KMS-11 (cell line): Measurements from ENCODE around the gene TOLLIP.

Experiments used
- H2AFZ ChIP-seq: fragments of 200-600 bp; sonication (generic); 2 replicates; pipeline ENCODE4 v1.6.1; 2016; ENCODE audit warnings: antibody characterized with exemption, mixed run types, low read depth
- H3K27ac ChIP-seq: fragments of 200-600 bp; sonication (generic); 2 replicates; pipeline ENCODE4 v1.6.1; 2016; ENCODE audit warnings: mild to moderate bottlenecking, mixed run types
- H3K27me3 ChIP-seq: fragments of 200-600 bp; sonication (generic); 2 replicates; pipeline ENCODE4 v1.6.1; 2017; ENCODE audit warnings: mild to moderate bottlenecking, low read depth, mixed run types, moderate library complexity; ENCODE audit not compliant: insufficient read depth
- H3K36me3 ChIP-seq: fragments of 200-600 bp; sonication (generic); 2 replicates; pipeline ENCODE4 v1.6.1; 2017; ENCODE audit warnings: mild to moderate bottlenecking, mixed run types; ENCODE audit not compliant: insufficient read depth
- H3K4me1 ChIP-seq: fragments of 200-600 bp; sonication (generic); 2 replicates; pipeline ENCODE4 v1.6.1; 2016; ENCODE audit warnings: mild to moderate bottlenecking, low read depth, mixed run types; ENCODE audit not compliant: poor library complexity, severe bottlenecking
- H3K4me2 ChIP-seq: fragments of 200-600 bp; sonication (generic); 2 replicates; pipeline ENCODE4 v1.7.0; 2016; ENCODE audit warnings: mild to moderate bottlenecking, mixed run types
- H3K4me3 ChIP-seq: fragments of 200-600 bp; sonication (generic); IDR thresholded peaks from 2 replicates; pipeline ENCODE4 v1.6.1; 2017; ENCODE audit warnings: low read depth, low read length, mixed read lengths; ENCODE audit not compliant: insufficient read depth
- H3K79me2 ChIP-seq: fragments of 200-600 bp; sonication (generic); 2 replicates; pipeline ENCODE4 v1.6.1; 2016; ENCODE audit warnings: low read depth, mixed run types; ENCODE audit not compliant: insufficient read depth
- H3K9ac ChIP-seq: fragments of 200-600 bp; sonication (generic); 2 replicates; pipeline ENCODE4 v1.6.1; 2016; ENCODE audit warnings: mild to moderate bottlenecking, mixed run types
- H4K20me1 ChIP-seq: fragments of 200-600 bp; sonication (generic); 2 replicates; pipeline ENCODE4 v1.6.1; 2016; ENCODE audit warnings: mild to moderate bottlenecking, mixed run types; ENCODE audit not compliant: insufficient read depth
- TF ChIP-seq, protein P1 (sequence below): fragments of 200-600 bp; sonication (generic); conservative IDR thresholded peaks from 2 replicates; pipeline ENCODE4 v1.6.1; 2017; ENCODE audit warnings: low read depth, mild to moderate bottlenecking, antibody characterized with exemption, low read length, moderate library complexity, mixed read lengths

TOLLIP gene

DNA sequence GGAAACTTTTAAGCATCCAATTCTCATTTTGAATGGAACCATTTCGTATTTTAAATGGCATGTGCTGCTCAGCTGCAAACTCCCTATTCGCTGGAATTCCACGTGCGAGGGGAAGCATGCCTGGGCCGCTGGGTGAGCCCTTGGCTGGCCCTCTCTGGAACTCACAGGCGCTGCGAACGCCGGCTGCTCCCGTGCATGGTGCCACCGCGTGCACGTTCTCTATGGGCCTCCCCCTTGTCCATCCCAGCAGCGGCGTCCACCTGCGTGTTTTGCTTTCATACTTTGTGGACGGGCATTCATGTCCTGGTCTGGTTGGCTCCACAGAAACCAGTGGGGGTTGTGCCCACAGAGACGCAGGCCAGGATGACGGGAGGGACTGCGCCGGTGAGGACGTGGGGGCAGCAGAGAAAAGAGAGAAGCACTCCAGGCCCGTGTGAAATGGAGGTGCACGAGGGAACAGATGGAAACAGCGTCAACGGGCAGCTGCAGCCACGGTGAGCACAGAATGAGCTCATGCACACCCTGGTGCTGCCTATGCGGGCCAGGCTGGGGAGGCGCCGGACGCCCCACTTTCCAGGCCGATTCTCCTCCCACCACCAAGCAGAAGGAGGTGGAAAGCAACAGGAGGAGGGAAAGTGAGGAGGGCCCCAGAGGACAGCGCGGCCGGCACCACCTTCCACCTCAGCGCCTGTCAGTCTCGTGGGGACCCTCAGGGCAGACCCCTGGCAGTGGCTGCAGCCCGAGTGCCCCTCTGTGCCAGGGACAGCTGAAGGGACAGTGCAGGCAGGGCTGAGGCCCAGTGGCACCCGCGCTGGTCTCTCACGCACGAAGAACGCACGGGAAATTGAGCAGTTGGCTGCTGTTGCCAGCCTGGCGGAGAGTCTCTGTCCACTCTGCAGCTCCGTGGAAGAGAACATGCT, 29.1 kb downstream of the TOLLIP start:
- H3K4me2 ChIP-seq = no peak overlapping the region
- no peak overlapping the region for H3K9ac ChIP-seq
- no peaks in the 10 kb centered on the region for H3K27me3 ChIP-seq
- TF ChIP-seq, protein P1, sequence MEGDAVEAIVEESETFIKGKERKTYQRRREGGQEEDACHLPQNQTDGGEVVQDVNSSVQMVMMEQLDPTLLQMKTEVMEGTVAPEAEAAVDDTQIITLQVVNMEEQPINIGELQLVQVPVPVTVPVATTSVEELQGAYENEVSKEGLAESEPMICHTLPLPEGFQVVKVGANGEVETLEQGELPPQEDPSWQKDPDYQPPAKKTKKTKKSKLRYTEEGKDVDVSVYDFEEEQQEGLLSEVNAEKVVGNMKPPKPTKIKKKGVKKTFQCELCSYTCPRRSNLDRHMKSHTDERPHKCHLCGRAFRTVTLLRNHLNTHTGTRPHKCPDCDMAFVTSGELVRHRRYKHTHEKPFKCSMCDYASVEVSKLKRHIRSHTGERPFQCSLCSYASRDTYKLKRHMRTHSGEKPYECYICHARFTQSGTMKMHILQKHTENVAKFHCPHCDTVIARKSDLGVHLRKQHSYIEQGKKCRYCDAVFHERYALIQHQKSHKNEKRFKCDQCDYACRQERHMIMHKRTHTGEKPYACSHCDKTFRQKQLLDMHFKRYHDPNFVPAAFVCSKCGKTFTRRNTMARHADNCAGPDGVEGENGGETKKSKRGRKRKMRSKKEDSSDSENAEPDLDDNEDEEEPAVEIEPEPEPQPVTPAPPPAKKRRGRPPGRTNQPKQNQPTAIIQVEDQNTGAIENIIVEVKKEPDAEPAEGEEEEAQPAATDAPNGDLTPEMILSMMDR = no peak
- no peak overlapping the region for H3K27ac ChIP-seq
- H3K4me1 ChIP-seq = no peaks in the 10 kb centered on the region
- H4K20me1 ChIP-seq = no peaks in the 10 kb centered on the region
- H3K36me3 ChIP-seq = no peaks in the 10 kb centered on the region
- H2AFZ ChIP-seq = no peak overlapping the region
- no peaks in the 10 kb centered on the region for H3K79me2 ChIP-seq
- no peak overlapping the region for H3K4me3 ChIP-seq

DNA sequence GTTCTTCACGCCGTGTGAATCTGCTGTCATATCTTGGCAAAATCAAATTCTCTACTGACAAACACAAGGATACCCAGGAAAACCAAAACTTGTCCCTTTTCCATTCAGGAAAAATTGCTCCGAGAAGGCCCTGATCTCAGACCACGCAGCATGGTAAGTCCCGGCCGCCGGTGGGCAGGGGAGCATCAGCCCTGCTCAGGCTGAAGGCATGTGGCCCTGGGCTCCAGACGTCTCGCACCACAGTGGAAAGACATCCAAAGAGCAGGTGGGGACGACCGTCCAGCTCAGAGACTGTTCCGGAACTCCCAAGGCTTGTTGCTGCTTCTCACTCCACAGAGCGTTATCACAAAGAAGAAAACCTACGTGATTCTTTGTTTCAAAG, 29.8 kb downstream of the TOLLIP start:
- no peak overlapping the region for H3K9ac ChIP-seq

DNA sequence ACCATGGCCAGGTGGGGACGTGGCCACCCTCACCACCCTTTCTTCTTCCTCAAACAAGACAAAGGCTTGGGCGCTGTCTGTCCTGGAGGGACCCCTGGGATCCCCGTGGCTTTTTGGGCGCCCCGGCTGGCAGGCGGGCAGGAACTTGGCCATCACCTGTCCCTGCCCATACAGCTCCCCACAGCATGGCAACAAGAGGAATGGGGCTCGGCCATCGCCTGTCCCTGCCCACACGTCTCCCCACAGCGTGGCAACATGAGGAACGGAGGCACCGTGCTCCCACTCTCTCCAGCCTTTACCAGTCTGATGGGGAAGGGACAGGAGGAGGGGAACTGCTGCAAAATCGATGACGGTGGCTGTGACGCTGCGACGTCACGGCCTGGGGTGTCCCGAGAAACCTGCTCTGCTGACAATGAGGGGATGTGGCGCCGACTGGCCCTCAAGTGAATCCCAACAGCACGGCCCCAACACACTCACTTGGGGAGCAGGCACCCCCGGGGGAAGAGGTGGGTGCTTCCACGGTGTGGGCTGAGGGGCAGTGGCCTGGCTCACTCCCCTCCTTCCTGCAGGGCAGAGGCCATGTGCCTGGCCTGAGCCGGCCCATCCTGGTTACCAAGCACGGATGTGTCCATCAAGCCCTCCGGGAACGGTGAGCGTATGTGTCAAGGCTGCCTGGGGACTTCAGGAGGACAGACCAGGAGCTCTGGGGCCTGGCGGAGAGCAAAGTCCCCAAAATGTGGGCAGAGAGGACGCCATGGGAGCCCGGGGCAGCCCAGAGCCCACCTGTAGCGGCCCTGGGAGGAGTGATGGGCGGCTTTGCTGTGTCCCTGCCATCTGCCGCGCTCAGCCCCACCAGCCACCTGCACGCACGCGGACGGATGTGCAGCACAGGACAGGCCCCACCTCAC, 30.4 kb downstream of the TOLLIP start:
- no peak overlapping the region for H3K9ac ChIP-seq
- H3K79me2 ChIP-seq = no peaks in the 10 kb centered on the region
- no peaks in the 10 kb centered on the region for H3K27me3 ChIP-seq
- no peak overlapping the region for H2AFZ ChIP-seq
- no peaks in the 10 kb centered on the region for H3K4me1 ChIP-seq
- H3K4me2 ChIP-seq = no peak overlapping the region
- no peak overlapping the region for H3K4me3 ChIP-seq
- TF ChIP-seq, protein P1 = no peak
- no peaks in the 10 kb centered on the region for H3K36me3 ChIP-seq
- no peaks in the 10 kb centered on the region for H4K20me1 ChIP-seq
- H3K27ac ChIP-seq = no peak overlapping the region

More for the DNA sequence above, 29.8 kb downstream of the TOLLIP start:
- Histone ChIP-seq H3K4me3 (no peak overlapping the region), H3K27me3 (no peaks in the 10 kb centered on the region), H3K4me1 (no peaks in the 10 kb centered on the region), H3K36me3 (no peaks in the 10 kb centered on the region), H3K27ac (no peak overlapping the region), H4K20me1 (no peaks in the 10 kb centered on the region), H3K4me2 (no peak overlapping the region), H3K79me2 (no peaks in the 10 kb centered on the region), H2AFZ (no peak overlapping the region)
- TF ChIP-seq, protein P1 = no peak

DNA sequence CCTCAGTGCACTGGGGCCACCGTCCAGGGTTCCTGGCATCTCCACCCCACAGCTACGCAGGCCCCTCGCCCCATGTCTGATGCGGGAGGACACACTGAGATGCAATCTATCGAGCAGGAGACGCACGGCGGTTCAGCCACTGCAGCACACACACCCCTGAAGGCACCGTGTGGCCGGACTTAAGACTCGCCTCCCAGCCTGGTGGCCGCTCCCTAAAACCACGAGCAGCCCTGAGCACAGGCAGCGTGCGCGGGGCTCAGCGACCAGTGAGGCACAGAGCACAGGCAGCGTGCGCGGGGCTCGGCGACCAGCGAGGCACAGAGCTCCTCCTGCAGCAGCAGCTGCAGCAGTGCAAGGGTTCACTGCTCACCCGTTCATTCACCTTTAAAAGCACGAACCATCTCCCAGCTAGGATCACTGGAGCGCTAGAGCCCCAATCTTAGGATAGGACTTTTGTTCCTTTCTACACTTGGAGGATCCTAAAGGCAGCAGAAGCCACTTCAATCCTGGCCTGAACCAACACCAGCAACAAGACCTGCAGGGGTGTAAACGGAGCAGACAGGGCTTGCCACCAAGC, 31.4 kb downstream of the TOLLIP start:
- Histone ChIP-seq H3K27ac (no peak overlapping the region), H3K4me1 (no peaks in the 10 kb centered on the region), H3K4me3 (no peak overlapping the region), H3K4me2 (no peak overlapping the region), H3K27me3 (no peaks in the 10 kb centered on the region), H3K9ac (no peak overlapping the region), H3K79me2 (no peaks in the 10 kb centered on the region), H2AFZ (no peak overlapping the region), H4K20me1 (no peaks in the 10 kb centered on the region), H3K36me3 (no peaks in the 10 kb centered on the region)
- TF ChIP-seq, protein P1 = no peak
